GM18519 (cell line): ENCODE data around the gene PLLP.

Experiments used
- ATAC-seq: cut with Tn5 transposase; IDR thresholded peaks from one replicate; pipeline ENCODE4 v1.9.1; 2021; ENCODE audit warnings: mild to moderate bottlenecking, moderate library complexity; ENCODE audit not compliant: unreplicated experiment, low FRiP score

Gene PLLP

DNA sequence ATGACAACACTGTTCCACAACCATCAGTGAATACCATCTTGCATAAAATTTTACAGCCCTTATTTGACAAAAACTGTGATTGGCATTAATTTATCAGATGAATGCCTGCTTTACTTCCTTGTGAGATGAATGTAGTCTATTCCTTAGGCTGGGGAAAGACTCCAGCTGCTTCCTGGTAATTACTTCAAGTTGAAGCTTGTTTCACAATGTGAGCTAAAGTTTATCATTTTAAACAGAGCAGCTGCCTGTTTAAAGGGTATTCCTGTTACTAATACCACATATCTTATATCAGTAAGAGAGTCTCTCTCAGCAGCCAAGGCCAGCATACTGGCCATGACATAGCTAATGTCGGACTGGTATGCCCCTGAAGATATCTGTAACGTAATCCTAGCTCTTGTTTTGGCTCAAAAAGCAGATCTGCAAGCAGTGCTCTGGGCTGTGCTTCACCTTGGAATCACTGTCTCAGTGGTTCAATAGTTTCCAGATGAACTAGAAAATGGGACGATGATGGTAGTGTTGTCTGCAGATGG, 52.6 kb downstream of the PLLP start:
- no peak for ATAC-seq

DNA sequence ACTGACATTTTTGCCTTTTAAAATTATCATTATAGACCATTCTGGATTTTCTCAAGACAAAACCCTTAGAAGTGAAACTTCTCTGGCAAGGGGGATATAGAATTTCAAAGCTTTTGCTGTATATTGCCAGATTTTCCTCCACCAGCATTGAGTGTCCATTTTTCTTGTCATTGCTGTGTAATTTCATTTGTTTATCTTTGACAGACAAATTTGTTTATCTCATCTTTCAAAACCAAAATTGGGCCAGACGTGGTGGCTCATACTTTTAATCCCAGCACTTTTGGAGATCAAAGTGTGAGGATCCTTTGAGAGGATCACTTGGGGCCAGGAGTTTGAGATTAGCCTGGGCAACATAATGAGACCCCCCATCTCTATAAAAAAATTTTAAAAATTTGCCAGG, 55.4 kb downstream of the PLLP start:
- ATAC-seq, result no peak

GRCh38 chr16:57226701-57227621, 57.5 kb downstream of the PLLP start:
- no peak for ATAC-seq

DNA sequence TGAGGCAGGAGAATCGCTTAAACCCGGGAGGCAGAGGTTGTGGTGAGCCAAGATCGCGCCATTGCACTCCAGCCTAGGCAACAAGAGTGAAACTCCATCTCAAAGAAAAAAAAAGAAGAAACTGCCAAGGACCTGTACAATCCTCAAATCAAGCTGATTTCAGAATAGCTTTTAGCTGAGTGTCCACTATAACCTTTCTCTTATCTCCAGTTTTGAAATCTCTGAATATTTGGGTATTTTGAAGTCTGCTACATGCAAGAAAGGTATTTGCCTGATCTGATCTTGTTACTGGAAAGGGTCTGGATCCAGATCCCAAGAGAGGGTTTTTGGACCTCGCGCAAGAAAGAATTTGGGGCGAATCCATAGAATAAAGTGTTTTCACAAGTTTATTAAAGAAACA, 58.5 kb downstream of the PLLP start:
- no peak for ATAC-seq

- no peak for ATAC-seq
Measured at GRCh38 chr16:57224651-57225335, 59.7 kb downstream of the PLLP start.

GRCh38 chr16:57223057-57223456, 61.4 kb downstream of the PLLP start:
- no peak for ATAC-seq

- no peak for ATAC-seq
Measured at GRCh38 chr16:57216968-57217367, 67.5 kb downstream of the PLLP start.

DNA sequence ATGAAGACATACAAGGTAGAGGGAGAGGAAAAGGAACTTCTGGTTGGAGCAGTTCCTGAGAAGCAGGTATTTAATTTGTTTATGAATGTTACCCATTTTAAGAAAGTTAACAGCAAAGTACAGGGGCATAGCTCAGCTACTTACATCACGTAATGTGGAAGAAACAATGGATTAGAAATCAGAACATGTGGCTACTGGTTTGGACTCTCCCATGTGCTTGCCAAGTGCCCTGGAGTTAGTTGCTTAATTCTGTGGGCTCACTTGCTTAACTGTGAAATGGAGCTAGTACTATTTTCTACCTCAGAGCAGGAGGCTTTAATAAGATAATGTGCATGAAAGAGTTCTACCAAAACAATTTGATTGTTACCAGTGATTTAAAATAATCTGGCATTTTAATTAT, 71.0 kb downstream of the PLLP start:
- no peak for ATAC-seq

DNA sequence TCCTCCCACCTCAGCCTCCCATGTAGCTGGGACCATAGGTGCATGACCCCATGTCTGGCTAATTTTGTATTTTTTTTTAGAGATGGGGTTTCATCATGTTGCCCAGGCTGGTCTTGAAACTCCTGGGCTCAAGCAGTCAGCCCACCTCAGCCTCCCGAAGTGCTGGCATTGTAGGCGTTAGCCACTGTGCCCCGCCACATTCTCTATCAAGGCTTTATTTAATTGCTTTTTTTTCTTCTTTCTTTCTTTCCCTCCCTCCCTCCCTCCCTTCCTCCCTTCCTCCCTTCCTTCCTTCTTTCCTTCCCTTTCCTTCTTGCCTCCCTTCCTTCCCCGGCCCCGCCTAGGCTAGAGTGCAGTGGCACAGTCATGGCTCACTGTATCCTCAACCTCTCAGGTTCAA, 74.7 kb downstream of the PLLP start:
- ATAC-seq, result no peak

GRCh38 chr16:57208926-57209325, 75.5 kb downstream of the PLLP start:
- ATAC-seq, result no peak
